Measurements from ENCODE around the gene EPS8L1. TPM values are rescaled to one million over a fixed set of nuclear protein-coding genes. Genes with fewer than 3 reads are reported as not detected.

Gene EPS8L1
- total RNA-seq, 1 donor, result 2.2 TPM

- H3K4me3 ChIP-seq (ENCODE audit: low read depth, low read length), result no peak overlapping the region
- TF ChIP-seq CTCF (IDR thresholded peaks at IDR 0.05; ENCODE audit: insufficient read depth, low read depth, low read length), result no peak
- DNase-seq (ENCODE audit: low read depth), result no peak
These were observed 60.9 kb downstream of the EPS8L1 start for GRCh38 chr19:55136399-55137102.

Small RNA genes within 50 kb of the gene (small RNA-seq; reads per million reads assigned to genes)
- gene MIR7975, result not detected

Other genes starting within 250 kb of the EPS8L1 start
- gene KIR2DS4, start 243.2 kb upstream of the EPS8L1 start, total RNA-seq, result not detected in 2 replicates
- not detected in 2 replicates for gene KIR3DL2, start 225.4 kb upstream of the EPS8L1 start, total RNA-seq
- not detected in 2 replicates for gene FCAR, start 201.6 kb upstream of the EPS8L1 start, total RNA-seq
- gene NCR1, start 169.7 kb upstream of the EPS8L1 start, total RNA-seq, result not detected in 2 replicates
- not detected in 2 replicates for gene NLRP7, start 128.3 kb upstream of the EPS8L1 start, total RNA-seq
- gene NLRP2, start 109.5 kb upstream of the EPS8L1 start, total RNA-seq, result 0.32 and 1.3 TPM in 2 replicates
- gene GP6, start 37.6 kb upstream of the EPS8L1 start, total RNA-seq, result not detected in 2 replicates
- gene RDH13, start 12.7 kb upstream of the EPS8L1 start, total RNA-seq, result 9.0 and 9.1 TPM in 2 replicates
- 49.7 and 69.9 TPM in 2 replicates for gene PPP1R12C, start 41.8 kb downstream of the EPS8L1 start, total RNA-seq
- gene TNNT1, start 73.3 kb downstream of the EPS8L1 start, total RNA-seq, result under 0.01 and 0.64 TPM in 2 replicates
- gene TNNI3, start 81.9 kb downstream of the EPS8L1 start, total RNA-seq, result not detected in 2 replicates
- under 0.01 TPM in 1 of 2 replicates, not detected in the other for gene DNAAF3, start 90.7 kb downstream of the EPS8L1 start, total RNA-seq
- under 0.01 and 0.86 TPM in 2 replicates for gene SYT5, start 104.4 kb downstream of the EPS8L1 start, total RNA-seq
- gene PTPRH, start 133.6 kb downstream of the EPS8L1 start, total RNA-seq, result 3.9 and 7.1 TPM in 2 replicates
- gene TMEM86B, start 152.9 kb downstream of the EPS8L1 start, total RNA-seq, result 1.6 and 1.7 TPM in 2 replicates
- 35.1 and 38.9 TPM in 2 replicates for gene PPP6R1, start 183.1 kb downstream of the EPS8L1 start, total RNA-seq
- gene HSPBP1, start 204.2 kb downstream of the EPS8L1 start, total RNA-seq, result 25.0 and 31.9 TPM in 2 replicates
- 5.6 and 6.1 TPM in 2 replicates for gene BRSK1, start 208.1 kb downstream of the EPS8L1 start, total RNA-seq
- not detected in 2 replicates for gene TMEM150B, start 249.5 kb downstream of the EPS8L1 start, total RNA-seq